Measurements from ENCODE around the gene RETREG2.

GRCh38 chr2:219198974-219199373 is 20.9 kb downstream of the RETREG2 start:
- TF ChIP-seq CTCF (IDR thresholded peaks at IDR 0.05) (no peak), POLR2A (IDR thresholded peaks at IDR 0.05) (no peak)

All from lower leg skin (tissue), 3 donors.